IPS-NIHi7 (cell line): ENCODE measurements around the gene DIS3L.
"Not testable (repeated sequence)": the region's sequence is repeated elsewhere in the genome, so short reads cannot be mapped to it uniquely, and the experiment has no call there.

Experiments
- DNase-seq: peaks from one replicate; pipeline ENCODE4 v3.0.0; 2012; ENCODE audit warnings: mixed read lengths; ENCODE audit errors: extremely low spot score

DIS3L gene

GRCh38 chr15:66309828-66310227, 16.5 kb downstream of the DIS3L start:
- no peak for DNase-seq

- DNase-seq: no peak
These were observed 17.4 kb downstream of the DIS3L start for GRCh38 chr15:66310786-66311185.

- DNase-seq: no peak
These were observed 18.8 kb downstream of the DIS3L start for GRCh38 chr15:66312144-66312543.

GRCh38 chr15:66323312-66323928, 30.1 kb downstream of the DIS3L start:
- DNase-seq: no peak

GRCh38 chr15:66326051-66326450, 32.7 kb downstream of the DIS3L start:
- DNase-seq: no peak

- DNase-seq: no peak
These were observed 34.4 kb downstream of the DIS3L start for GRCh38 chr15:66327736-66328135.

- no peak for DNase-seq
These were observed 35.4 kb downstream of the DIS3L start for GRCh38 chr15:66328771-66329170.

GRCh38 chr15:66348530-66348929, 55.2 kb downstream of the DIS3L start:
- not testable (repeated sequence) for DNase-seq

GRCh38 chr15:66356077-66356358, 62.6 kb downstream of the DIS3L start:
- DNase-seq: no peak

GRCh38 chr15:66356359-66357236, 63.2 kb downstream of the DIS3L start, which contains the start of gene TIPIN:
Gene TIPIN (minus strand): TSS chr15:66356685. CDS start chr15:66352947, 3,738 bp downstream.
- peak; percentile 96 for DNase-seq

- DNase-seq: no peak
These were observed 66.4 kb downstream of the DIS3L start for GRCh38 chr15:66359740-66360139.

- not testable (repeated sequence) for DNase-seq
These were observed 68.5 kb downstream of the DIS3L start for GRCh38 chr15:66361745-66362460.

- DNase-seq: no peak
These were observed 69.4 kb downstream of the DIS3L start for GRCh38 chr15:66362776-66363175.

GRCh38 chr15:66364944-66365528, 71.7 kb downstream of the DIS3L start:
- peak; percentile 29 for DNase-seq

- no peak for DNase-seq
These were observed 76.6 kb downstream of the DIS3L start for GRCh38 chr15:66369773-66370651.

- no peak for DNase-seq
These were observed 80.8 kb downstream of the DIS3L start for GRCh38 chr15:66374179-66374578.

GRCh38 chr15:66378814-66379430, 85.6 kb downstream of the DIS3L start:
- no peak for DNase-seq

- not testable (repeated sequence) for DNase-seq
These were observed 88.0 kb downstream of the DIS3L start for GRCh38 chr15:66381376-66381775.
